AG04449 (cell line): ENCODE data around the gene CAMK2A.

Experiments used
- CTCF ChIA-PET: fragments of 350-600 bp; formaldehyde crosslinking; extraction: SDS; loops from one replicate; lab custom pipeline; 2021; ENCODE audit warnings: antibody characterized with exemption; lab: Yijun Ruan, JAX
- POLR2A ChIA-PET: fragments of 400-600, 350-600 bp; formaldehyde crosslinking; extraction: SDS; loops from one replicate; lab custom pipeline; 2020; ENCODE audit warnings: antibody characterized with exemption, inconsistent platforms; lab: Yijun Ruan, JAX
- DNase-seq: peaks from one replicate; pipeline ENCODE4 v3.0.0-alpha.2; 2010; ENCODE audit warnings: low read depth, low spot score
- H3K4me3 ChIP-seq: 2 replicates; pipeline ENCODE4 v1.5.1; 2011; ENCODE audit warnings: low read depth, mild to moderate bottlenecking, control low read depth, low read length
- TF ChIP-seq, protein P1 (sequence below): IDR thresholded peaks from one replicate; pipeline ENCODE4 v1.5.1; 2011; ENCODE audit warnings: mild to moderate bottlenecking, moderate library complexity, low read length, control low read depth, inconsistent platforms; ENCODE audit not compliant: insufficient read depth; ENCODE audit errors: missing control alignments

The CAMK2A gene

DNA sequence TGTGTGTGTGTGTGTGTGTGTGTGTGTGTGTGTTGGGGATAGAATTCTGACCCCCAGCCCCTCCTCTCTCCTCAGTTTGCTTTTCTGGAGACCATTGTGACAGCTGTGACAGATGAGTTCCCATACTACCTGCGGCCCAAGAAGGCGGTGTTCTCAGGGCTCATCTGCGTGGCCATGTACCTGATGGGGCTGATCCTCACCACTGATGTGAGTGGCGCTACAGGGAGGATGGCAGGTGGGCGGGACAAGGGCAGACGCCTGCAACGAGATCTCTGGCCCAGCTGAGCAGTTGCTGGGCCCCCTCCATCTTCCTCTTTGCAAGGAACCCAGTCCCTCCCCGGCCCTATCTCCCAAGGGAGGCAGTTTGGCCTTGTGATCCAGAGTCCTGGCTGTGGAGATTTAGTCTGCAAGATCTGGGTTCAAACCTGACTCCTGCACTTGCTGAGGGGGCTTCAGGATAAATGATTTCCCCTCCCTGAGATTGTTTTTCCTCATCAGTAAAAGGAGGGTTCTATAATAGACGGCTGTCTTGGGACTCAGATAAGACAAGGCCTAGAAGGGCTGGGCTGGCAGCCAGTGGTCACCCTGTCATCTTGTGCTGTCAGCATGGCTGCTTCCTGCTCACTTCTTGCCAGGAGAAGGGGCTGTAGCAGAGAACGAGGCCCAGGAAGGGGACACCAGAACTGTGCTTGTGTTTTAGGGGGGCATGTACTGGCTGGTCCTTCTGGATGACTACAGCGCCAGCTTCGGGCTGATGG is 85.6 kb downstream of the CAMK2A start:
- TF ChIP-seq, protein P1, sequence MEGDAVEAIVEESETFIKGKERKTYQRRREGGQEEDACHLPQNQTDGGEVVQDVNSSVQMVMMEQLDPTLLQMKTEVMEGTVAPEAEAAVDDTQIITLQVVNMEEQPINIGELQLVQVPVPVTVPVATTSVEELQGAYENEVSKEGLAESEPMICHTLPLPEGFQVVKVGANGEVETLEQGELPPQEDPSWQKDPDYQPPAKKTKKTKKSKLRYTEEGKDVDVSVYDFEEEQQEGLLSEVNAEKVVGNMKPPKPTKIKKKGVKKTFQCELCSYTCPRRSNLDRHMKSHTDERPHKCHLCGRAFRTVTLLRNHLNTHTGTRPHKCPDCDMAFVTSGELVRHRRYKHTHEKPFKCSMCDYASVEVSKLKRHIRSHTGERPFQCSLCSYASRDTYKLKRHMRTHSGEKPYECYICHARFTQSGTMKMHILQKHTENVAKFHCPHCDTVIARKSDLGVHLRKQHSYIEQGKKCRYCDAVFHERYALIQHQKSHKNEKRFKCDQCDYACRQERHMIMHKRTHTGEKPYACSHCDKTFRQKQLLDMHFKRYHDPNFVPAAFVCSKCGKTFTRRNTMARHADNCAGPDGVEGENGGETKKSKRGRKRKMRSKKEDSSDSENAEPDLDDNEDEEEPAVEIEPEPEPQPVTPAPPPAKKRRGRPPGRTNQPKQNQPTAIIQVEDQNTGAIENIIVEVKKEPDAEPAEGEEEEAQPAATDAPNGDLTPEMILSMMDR, result no peak
- ChIA-PET CTCF (no interaction called here), POLR2A (no interaction called here)
- no peak overlapping the region for H3K4me3 ChIP-seq
- no peak for DNase-seq

DNA sequence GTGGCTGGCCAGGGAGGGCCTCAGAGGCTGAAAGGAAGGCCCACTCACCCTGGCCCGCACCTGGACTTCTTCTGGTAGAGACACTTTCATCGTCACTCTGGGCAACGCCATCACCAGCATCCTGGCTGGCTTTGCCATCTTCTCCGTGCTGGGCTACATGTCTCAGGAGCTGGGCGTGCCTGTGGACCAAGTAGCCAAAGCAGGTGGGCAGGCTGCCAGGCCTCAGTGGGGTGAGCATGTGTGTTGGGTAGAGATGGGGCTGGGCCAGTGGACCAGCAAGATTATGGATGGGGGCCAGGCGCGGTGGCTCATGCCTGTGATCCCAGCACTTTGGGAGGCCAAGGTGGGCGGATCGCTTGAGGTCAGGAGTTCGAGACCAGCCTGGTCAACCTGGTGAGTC is 87.1 kb downstream of the CAMK2A start:
- H3K4me3 ChIP-seq, result no peak overlapping the region
- ChIA-PET POLR2A (no interaction called here), CTCF (interaction anchor here (1.2 to 1.8 kb wide), 2 partner anchors 27 to 148 kb away, joined by 3 to 6 read pairs; no protein-coding TSS in a partner anchor)
- TF ChIP-seq, protein P1, result no peak
- DNase-seq, result no peak

DNA sequence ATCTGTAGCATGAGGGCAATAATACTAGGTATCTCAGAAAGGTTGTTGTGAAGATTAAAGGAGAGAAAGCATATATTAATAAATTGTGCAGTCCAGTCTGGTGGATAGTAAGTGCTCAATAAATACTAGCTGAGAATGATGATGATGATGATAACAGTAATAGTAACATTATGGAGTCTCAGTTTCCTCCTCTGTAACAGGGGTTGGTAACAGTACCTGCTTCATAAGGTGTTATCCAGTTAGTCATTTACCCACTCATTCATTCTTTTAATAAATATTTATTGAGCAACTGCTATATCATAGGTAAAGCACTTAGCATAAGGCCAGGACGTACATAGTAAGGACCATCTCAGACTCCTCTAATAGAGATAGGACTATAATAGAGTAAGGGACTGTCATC is 92.1 kb downstream of the CAMK2A start:
- ChIA-PET POLR2A (no interaction called here), CTCF (interaction anchor here (1.1 to 1.2 kb wide), 2 partner anchors 8 to 153 kb away, joined by 3 read pairs; no protein-coding TSS in a partner anchor)
- TF ChIP-seq, protein P1, result no peak
- no peak for DNase-seq
- H3K4me3 ChIP-seq, result no peak overlapping the region

DNA sequence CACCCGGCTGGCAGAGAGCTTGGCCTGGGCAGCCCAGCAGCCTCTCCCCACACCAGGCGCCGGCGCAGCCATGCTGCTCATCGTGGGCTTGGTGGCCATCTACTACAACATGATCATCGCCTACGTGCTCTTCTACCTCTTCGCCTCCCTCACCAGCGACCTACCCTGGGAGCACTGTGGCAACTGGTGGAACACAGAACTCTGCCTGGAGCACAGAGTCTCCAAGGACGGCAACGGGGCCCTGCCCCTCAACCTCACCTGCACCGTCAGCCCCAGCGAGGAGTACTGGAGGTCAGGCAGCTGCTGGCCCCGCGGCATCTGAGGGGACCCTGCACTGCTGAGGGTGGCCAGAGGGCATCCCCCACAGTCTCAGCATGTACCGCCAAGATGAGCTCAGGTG is 92.6 kb downstream of the CAMK2A start:
- POLR2A ChIA-PET, result interaction anchor here (1.1 kb wide), 1 partner anchor 515 kb away, joined by 3 read pairs; no protein-coding TSS in a partner anchor
- no peak overlapping the region for H3K4me3 ChIP-seq
- CTCF ChIA-PET, result interaction anchor here (0.7 to 1.2 kb wide), 3 partner anchors 8 to 154 kb away, joined by 3 read pairs; no protein-coding TSS in a partner anchor
- TF ChIP-seq, protein P1, result no peak
- no peak for DNase-seq

DNA sequence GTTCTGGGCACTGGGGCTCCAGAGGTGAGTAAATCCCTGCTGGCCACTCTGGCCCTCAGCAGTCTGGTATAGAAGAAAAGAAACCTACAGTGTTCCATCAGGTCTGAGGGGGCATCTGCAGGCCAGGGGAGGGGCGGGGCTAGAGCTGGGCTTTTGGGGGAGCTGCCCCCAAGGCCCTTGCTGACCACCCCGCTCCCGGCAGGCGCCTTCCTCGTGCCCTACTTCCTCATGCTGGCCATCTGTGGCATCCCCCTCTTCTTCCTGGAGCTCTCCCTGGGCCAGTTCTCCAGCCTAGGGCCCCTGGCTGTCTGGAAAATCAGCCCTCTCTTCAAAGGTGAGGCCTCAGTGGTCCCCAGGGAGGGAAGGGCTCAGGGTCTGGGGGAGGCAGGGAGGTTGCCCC is 93.1 kb downstream of the CAMK2A start:
- TF ChIP-seq, protein P1, result no peak
- DNase-seq, result no peak
- ChIA-PET POLR2A (interaction anchor here (1.1 kb wide), 1 partner anchor 515 kb away, joined by 3 read pairs; no protein-coding TSS in a partner anchor), CTCF (interaction anchor here (0.7 to 1.2 kb wide), 4 partner anchors 21 to 154 kb away, joined by 3 to 5 read pairs (median 3); no protein-coding TSS in a partner anchor)
- H3K4me3 ChIP-seq, result no peak overlapping the region

DNA sequence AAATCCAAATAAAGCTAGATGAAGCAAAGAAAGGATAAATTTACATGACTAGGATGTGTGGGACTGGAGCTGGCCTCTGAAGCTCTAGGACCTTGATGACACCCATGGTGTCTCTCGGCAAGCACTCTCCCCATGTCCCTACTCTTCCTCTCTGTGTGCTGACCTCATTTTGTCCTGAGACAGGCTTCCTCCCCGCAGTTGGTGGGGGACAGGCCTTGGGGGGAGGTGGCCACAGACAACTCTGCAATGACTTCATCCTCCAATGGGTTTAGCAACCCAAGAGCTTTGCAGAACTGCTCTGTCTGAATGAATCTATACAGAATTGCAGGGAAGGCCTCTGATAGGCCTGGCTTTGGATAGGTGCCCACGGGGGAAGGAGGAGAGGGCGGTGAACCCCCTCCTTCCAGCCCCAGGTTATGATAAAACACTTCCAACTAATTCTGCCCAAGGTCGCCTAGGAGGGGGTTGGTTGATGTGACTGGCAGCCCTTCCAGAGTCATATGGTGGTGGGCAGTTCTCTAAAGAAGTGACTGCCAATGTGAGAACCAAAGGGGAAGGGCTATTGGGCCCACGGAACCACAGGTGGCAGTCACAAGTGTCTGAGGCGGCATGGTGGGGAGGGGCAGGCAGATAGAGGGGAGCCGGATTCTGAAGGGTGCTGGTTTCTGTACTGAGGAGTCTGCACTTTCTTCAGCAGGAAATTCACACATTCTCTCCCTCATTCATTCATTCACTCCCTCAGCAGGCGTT is 93.7 kb downstream of the CAMK2A start:
- CTCF ChIA-PET, result interaction anchor here (0.6 to 1.3 kb wide), 7 partner anchors 17 to 155 kb away, joined by 3 to 5 read pairs (median 3); no protein-coding TSS in a partner anchor
- DNase-seq, result no peak
- no peak overlapping the region for H3K4me3 ChIP-seq
- TF ChIP-seq, protein P1, result no peak
- POLR2A ChIA-PET, result interaction anchor here (1.1 kb wide), 1 partner anchor 516 kb away, joined by 3 read pairs; no protein-coding TSS in a partner anchor
